HepG2 (cell line): Measurements from ENCODE around the gene PNKD. TPM values are rescaled to one million over a fixed set of nuclear protein-coding genes. Genes with fewer than 3 reads are reported as not detected.

Experiments
- ARNT ChIP-seq: fragments of 450-650 bp; IDR thresholded peaks from 2 replicates; pipeline ENCODE4 v1.6.1; 2017
- DMTF1 ChIP-seq: sonication (generic); formaldehyde crosslinking; IDR thresholded peaks from 2 replicates; pipeline ENCODE4 v1.4.0; 2020; ENCODE audit warnings: mild to moderate bottlenecking, missing genetic modification reagents
- ELF4 ChIP-seq: sonication (generic); formaldehyde crosslinking; IDR thresholded peaks from 2 replicates; pipeline ENCODE4 v1.5.0; 2020; ENCODE audit warnings: missing genetic modification reagents, mild to moderate bottlenecking, moderate library complexity, borderline replicate concordance
- GATA4 ChIP-seq: sonication (generic); IDR thresholded peaks from 2 replicates; pipeline ENCODE4 v1.6.1; 2016; ENCODE audit warnings: antibody characterized with exemption, low read depth, borderline replicate concordance
- HNF4G ChIP-seq, 2 experiments: sonication (generic) in 1 of 2; formaldehyde crosslinking in 1 of 2; IDR thresholded peaks; 2 replicates each; pipeline versions ENCODE4 v1.4.0 to v1.6.1; 2011 to 2020; ENCODE audit warnings: borderline replicate concordance in 2 of 2, low read depth in 2 of 2, mild to moderate bottlenecking in 2 of 2, low read length in 1 of 2, missing genetic modification reagents in 1 of 2, moderate library complexity in 1 of 2
- HNRNPL ChIP-seq: fragments of 200-400 bp; formaldehyde crosslinking; IDR thresholded peaks from 2 replicates; pipeline ENCODE4 v1.6.1; 2017; ENCODE audit warnings: mild to moderate bottlenecking, low read depth, low read length
- HOXA9 ChIP-seq: sonication (generic); formaldehyde crosslinking; IDR thresholded peaks from 2 replicates; pipeline ENCODE4 v1.8.1; 2022; ENCODE audit warnings: missing genetic modification reagents, mild to moderate bottlenecking, moderate library complexity, borderline replicate concordance
- IRX3 ChIP-seq: sonication (generic); formaldehyde crosslinking; IDR thresholded peaks from 2 replicates; pipeline ENCODE4 v1.8.1; 2023; ENCODE audit warnings: mild to moderate bottlenecking, low read depth, missing genetic modification reagents, borderline replicate concordance
- MZF1 ChIP-seq: sonication (generic); formaldehyde crosslinking; IDR thresholded peaks from 2 replicates; pipeline ENCODE4 v1.8.1; 2023; ENCODE audit warnings: mild to moderate bottlenecking, missing genetic modification reagents, borderline replicate concordance
- NR2C2 ChIP-seq: sonication (generic); formaldehyde crosslinking; IDR thresholded peaks from 2 replicates; pipeline ENCODE4 v1.4.0; 2020; ENCODE audit warnings: missing genetic modification reagents, mild to moderate bottlenecking, moderate library complexity, borderline replicate concordance
- NR2F1 ChIP-seq, 2 experiments: fragments of 450-650 bp in 1 of 2; formaldehyde crosslinking in 1 of 2; IDR thresholded peaks; 2 replicates each; pipeline versions ENCODE4 v1.5.0 to v1.6.1; 2016 to 2020; ENCODE audit warnings: mild to moderate bottlenecking in 1 of 2, missing compliant biosample characterization in 1 of 2, missing genetic modification reagents in 1 of 2, moderate library complexity in 1 of 2
- TFE3 ChIP-seq: IDR thresholded peaks from 2 replicates; pipeline ENCODE4 v1.6.1; 2016
- THAP8 ChIP-seq: sonication (generic); formaldehyde crosslinking; IDR thresholded peaks from 2 replicates; pipeline ENCODE4 v1.5.1; 2020; ENCODE audit warnings: missing genetic modification reagents, mild to moderate bottlenecking, borderline replicate concordance
- ZBTB2 ChIP-seq: sonication (generic); formaldehyde crosslinking; IDR thresholded peaks from 2 replicates; pipeline ENCODE4 v1.8.0; 2022; ENCODE audit warnings: low read depth, missing genetic modification reagents
- ZMYM3 ChIP-seq: sonication (generic); formaldehyde crosslinking; IDR thresholded peaks from 2 replicates; pipeline ENCODE4 v1.5.1; 2020; ENCODE audit warnings: mild to moderate bottlenecking, missing genetic modification reagents
- ZNF12 ChIP-seq: sonication (generic); formaldehyde crosslinking; IDR thresholded peaks from 2 replicates; pipeline ENCODE4 v1.5.0; 2020; ENCODE audit warnings: missing genetic modification reagents
- ZNF770 ChIP-seq: sonication (generic); formaldehyde crosslinking; IDR thresholded peaks from 2 replicates; pipeline ENCODE4 v1.5.0; 2020; ENCODE audit warnings: mild to moderate bottlenecking, missing genetic modification reagents
- ZNF841 ChIP-seq: sonication (generic); formaldehyde crosslinking; IDR thresholded peaks from 2 replicates; pipeline ENCODE4 v1.8.1; 2023; ENCODE audit warnings: missing genetic modification reagents, borderline replicate concordance
- ZSCAN31 ChIP-seq: sonication (generic); formaldehyde crosslinking; IDR thresholded peaks from 2 replicates; pipeline ENCODE4 v1.5.0; 2020; ENCODE audit warnings: low read depth, mild to moderate bottlenecking, missing genetic modification reagents
- polyA plus RNA-seq, 8 experiments: library from polyadenylated mRNA; depleted of rRNA in 3 of 8; stranded (reverse) in 7 of 8; unstranded in 1 of 8; fragments of >200 nt; fragmentation: Illumina TruSeq in 4 of 8; extraction: Trizol in 4 of 8; gene quantifications; 2 replicates each; pipeline versions ENCODE4 v1.2.1 to v1.2.3, GENCODE V29; 2011 to 2016; ENCODE audit warnings: low read depth in 4 of 8, missing spikeins in 1 of 8, mixed read lengths in 1 of 8; ENCODE audit not compliant: insufficient read depth in 1 of 8
- total RNA-seq, 5 experiments: library from RNA; depleted of rRNA; stranded (reverse); fragments of >200 nt; fragmentation: Illumina TruSeq; extraction: Trizol; gene quantifications; 2 replicates each; pipeline ENCODE4 v1.2.3, GENCODE V29; 2016; ENCODE audit warnings: low read depth in 1 of 5

PNKD gene
- total and polyA plus RNA-seq, 2 of the 13 experiments (the other 11 are each of a cell fraction or from before 2014, with no cell fraction given), result 55.9 to 80.4 TPM

- TF ChIP-seq DMTF1 (no peak), MZF1 (CRISPR knock-in tag) (no peak), HNF4G (IDR thresholded peaks at IDR 0.05; ENCODE audit: borderline replicate concordance, low read depth, low read length) (peak; percentile 55), HNF4G (CRISPR knock-in tag; IDR thresholded peaks at IDR 0.05; ENCODE audit: borderline replicate concordance, low read depth) (no peak; the same call in 1 of the 2 replicates), GATA4 (0 out of 2 replicates have a peak, but pooled peaks have one; percentile 32), ZSCAN31 (CRISPR knock-in tag) (peak; percentile 74), ZNF841 (CRISPR knock-in tag) (no peak), HOXA9 (CRISPR knock-in tag) (no peak), HNRNPL (peak; percentile 93), ZMYM3 (CRISPR knock-in tag) (no peak; the same call in 1 of the 2 replicates), THAP8 (no peak), ZBTB2 (CRISPR knock-in tag) (no peak), ARNT (no peak), ZNF770 (CRISPR knock-in tag) (no peak; the same call in 1 of the 2 replicates), ELF4 (CRISPR knock-in tag) (no peak), IRX3 (CRISPR knock-in tag) (peak; percentile 55; the same call in 1 of the 2 replicates), NR2C2 (CRISPR knock-in tag) (no peak), ZNF12 (CRISPR knock-in tag) (no peak), TFE3 (peak; percentile 45; the same call in 1 of the 2 replicates), NR2F1 (CRISPR knock-in tag; IDR thresholded peaks at IDR 0.05) (no peak; a peak in 1 of 4 replicates)
Observed at GRCh38 chr2:218292048-218293014, 22.0 kb downstream of the PNKD start, which contains the start of gene TMBIM1 (continued).
